SU-DHL-6 (cell line): ENCODE results near the gene IL32.
"Not testable (repeated sequence)": the region's sequence is repeated elsewhere in the genome, so short reads cannot be mapped to it uniquely, and the experiment has no call there.

Experiments used
- H2AFZ ChIP-seq: fragments of 200-600 bp; sonication (generic); 2 replicates; pipeline ENCODE4 v1.6.1; 2014; ENCODE audit warnings: low read depth, mild to moderate bottlenecking, moderate library complexity, mixed read lengths, antibody characterized with exemption, low read length; ENCODE audit not compliant: severe bottlenecking
- H3F3A ChIP-seq: fragments of 200-600 bp; shearing (Covaris generic); 2 replicates; pipeline ENCODE4 v1.6.0; 2016; ENCODE audit warnings: antibody characterized with exemption, mild to moderate bottlenecking; ENCODE audit not compliant: insufficient read depth
- H3K27ac ChIP-seq: fragments of 200-600 bp; sonication (generic); 2 replicates; pipeline ENCODE4 v1.5.1; 2016; ENCODE audit warnings: low read depth, mild to moderate bottlenecking, low read length, moderate library complexity, mixed read lengths
- H3K27me3 ChIP-seq: fragments of 200-600 bp; sonication (generic), shearing (Covaris generic); 2 replicates; pipeline ENCODE4 v1.6.0; 2014; ENCODE audit warnings: mild to moderate bottlenecking, low read length
- H3K36me3 ChIP-seq: fragments of 200-600 bp; sonication (generic); 2 replicates; pipeline ENCODE4 v1.6.1; 2014; ENCODE audit warnings: mild to moderate bottlenecking, low read length, mixed read lengths
- H3K4me2 ChIP-seq: fragments of 300-600, 200-600 bp; shearing (Covaris generic), sonication (generic); 2 replicates; pipeline ENCODE4 v1.6.0; 2014; ENCODE audit warnings: low read length, low read depth, mild to moderate bottlenecking; ENCODE audit not compliant: poor library complexity, severe bottlenecking
- H3K4me3 ChIP-seq: fragments of 200-600 bp; sonication (generic); 2 replicates; pipeline ENCODE4 v1.5.1; 2014; ENCODE audit warnings: antibody characterized with exemption, low read length, mild to moderate bottlenecking, mixed read lengths; ENCODE audit not compliant: insufficient read depth, poor library complexity, severe bottlenecking
- H3K79me2 ChIP-seq: fragments of 200-600 bp; sonication (generic); 2 replicates; pipeline ENCODE4 v1.6.1; 2014; ENCODE audit warnings: mild to moderate bottlenecking, low read length, moderate library complexity; ENCODE audit not compliant: insufficient read depth
- H3K9ac ChIP-seq: fragments of 200-600 bp; sonication (generic); 2 replicates; pipeline ENCODE4 v1.7.0; 2014; ENCODE audit warnings: mild to moderate bottlenecking, low read length
- H3K9me2 ChIP-seq: fragments of 200-600 bp; sonication (generic); replicated peaks from 2 replicates; pipeline ENCODE4 v1.6.1; 2014; ENCODE audit warnings: low read length; ENCODE audit not compliant: insufficient read depth
- H3K9me3 ChIP-seq: fragments of 200-600 bp; sonication (generic); 2 replicates; pipeline ENCODE4 v1.6.1; 2014; ENCODE audit warnings: low read length, mixed read lengths; ENCODE audit not compliant: insufficient read depth
- H4K20me1 ChIP-seq: fragments of 200-600 bp; sonication (generic); 2 replicates; pipeline ENCODE4 v1.6.1; 2014; ENCODE audit warnings: low read depth, mild to moderate bottlenecking, antibody characterized with exemption, low read length, moderate library complexity, mixed read lengths
- EZH2phosphoT487 ChIP-seq: fragments of 200-600 bp; sonication (generic), shearing (Covaris generic); conservative IDR thresholded peaks from 2 replicates; pipeline ENCODE4 v1.6.1; 2018; ENCODE audit warnings: mild to moderate bottlenecking, antibody characterized with exemption, low read length, moderate library complexity, mixed read lengths
- TF ChIP-seq, protein P1 (sequence below): fragments of 200-600 bp; sonication (generic); IDR thresholded peaks from one replicate; pipeline ENCODE4 v1.5.1; 2017; ENCODE audit warnings: antibody characterized with exemption, mild to moderate bottlenecking, low read length, moderate library complexity; ENCODE audit not compliant: insufficient read depth, poor library complexity, severe bottlenecking

The IL32 gene

DNA sequence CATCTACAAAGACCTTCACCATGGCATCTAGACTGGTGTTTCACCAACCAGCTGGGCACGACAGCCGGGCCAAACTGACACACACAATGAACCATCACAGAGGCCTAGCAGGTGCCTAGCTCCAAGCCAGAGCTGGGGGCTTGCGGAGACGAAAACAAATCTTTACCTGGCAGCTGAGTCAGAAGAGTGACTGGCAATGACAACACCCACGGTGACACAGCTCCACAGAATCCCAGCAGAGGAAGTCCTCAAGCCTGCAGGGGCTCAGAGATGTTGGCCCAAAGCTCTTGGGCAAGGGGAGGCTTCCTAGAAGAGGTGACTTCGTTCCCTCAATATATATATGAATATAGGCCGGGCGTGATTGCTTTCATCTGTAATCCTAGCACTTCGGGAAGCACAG is 13.9 kb upstream of the IL32 start:
- TF ChIP-seq, protein P1, sequence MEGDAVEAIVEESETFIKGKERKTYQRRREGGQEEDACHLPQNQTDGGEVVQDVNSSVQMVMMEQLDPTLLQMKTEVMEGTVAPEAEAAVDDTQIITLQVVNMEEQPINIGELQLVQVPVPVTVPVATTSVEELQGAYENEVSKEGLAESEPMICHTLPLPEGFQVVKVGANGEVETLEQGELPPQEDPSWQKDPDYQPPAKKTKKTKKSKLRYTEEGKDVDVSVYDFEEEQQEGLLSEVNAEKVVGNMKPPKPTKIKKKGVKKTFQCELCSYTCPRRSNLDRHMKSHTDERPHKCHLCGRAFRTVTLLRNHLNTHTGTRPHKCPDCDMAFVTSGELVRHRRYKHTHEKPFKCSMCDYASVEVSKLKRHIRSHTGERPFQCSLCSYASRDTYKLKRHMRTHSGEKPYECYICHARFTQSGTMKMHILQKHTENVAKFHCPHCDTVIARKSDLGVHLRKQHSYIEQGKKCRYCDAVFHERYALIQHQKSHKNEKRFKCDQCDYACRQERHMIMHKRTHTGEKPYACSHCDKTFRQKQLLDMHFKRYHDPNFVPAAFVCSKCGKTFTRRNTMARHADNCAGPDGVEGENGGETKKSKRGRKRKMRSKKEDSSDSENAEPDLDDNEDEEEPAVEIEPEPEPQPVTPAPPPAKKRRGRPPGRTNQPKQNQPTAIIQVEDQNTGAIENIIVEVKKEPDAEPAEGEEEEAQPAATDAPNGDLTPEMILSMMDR: no peak
- no peak for TF ChIP-seq EZH2phosphoT487
- Histone ChIP-seq H3K9me3 (no peaks in the 10 kb centered on the region), H3K9me2 (no peaks in the 10 kb centered on the region), H3K79me2 (no peaks in the 10 kb centered on the region), H3F3A (no peaks in the 10 kb centered on the region), H3K27ac (no peak overlapping the region), H3K36me3 (no peaks in the 10 kb centered on the region), H3K4me3 (no peak overlapping the region), H3K27me3 (no peaks in the 10 kb centered on the region), H3K4me2 (no peak overlapping the region), H3K9ac (no peak overlapping the region), H2AFZ (no peak overlapping the region), H4K20me1 (no peaks in the 10 kb centered on the region)

DNA sequence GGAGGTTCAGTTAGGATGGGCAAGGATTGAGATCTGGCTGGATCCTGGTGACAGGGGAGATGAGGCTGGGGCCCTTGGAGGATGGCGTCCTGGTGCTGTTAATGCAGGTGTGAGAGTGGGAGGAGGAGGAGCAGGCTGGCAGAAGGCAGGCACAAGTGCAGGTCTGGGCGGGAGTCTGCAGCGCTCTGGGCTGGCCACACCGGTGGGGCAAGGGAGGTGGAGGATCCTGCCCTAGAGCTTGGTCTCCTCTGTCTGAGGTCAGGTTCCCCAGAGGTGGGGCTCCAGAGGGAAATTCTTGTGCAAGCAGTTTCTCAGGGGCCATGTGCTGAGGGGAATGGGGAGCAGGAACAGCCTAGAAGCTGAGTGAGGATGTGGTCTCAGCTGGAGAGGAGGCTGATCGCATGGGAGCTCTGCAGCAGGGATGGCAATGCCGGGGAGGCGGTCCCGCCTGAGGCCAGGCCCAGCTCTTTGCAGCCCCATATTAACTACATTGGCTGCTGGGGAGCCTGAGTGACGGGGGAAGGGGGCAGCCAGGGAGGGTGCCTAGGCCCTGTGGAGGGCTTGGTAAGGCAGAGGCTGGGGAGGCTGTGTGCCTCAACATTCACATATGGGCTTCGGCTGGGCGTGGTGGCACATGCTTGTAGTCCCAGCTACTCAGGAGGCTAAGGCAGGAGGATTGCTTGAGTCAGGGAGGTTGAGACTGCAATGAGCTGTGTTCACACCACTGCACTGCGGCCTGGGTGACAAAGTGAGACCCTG is 12.7 kb upstream of the IL32 start:
- H3K27ac ChIP-seq, H3K79me2 ChIP-seq, H3K4me3 ChIP-seq: not testable (repeated sequence)

DNA sequence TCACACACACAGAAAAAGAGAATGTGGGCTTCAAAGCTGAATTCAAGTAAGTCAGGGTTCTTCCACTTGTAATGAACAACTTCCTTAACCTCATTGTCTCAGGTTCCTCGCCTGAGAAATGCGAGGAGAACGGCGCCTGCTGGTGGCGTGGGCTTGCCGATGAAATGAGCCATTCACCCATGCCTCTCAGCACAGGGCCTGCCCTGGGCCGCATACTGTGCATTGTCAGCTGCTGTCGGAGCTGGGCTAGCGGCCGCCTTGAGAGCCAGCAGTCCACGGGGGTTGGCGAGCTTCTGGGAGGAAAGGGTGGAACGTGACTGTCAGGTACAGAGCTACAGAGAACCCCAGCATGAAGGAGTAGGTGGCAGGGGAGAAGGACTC is 12.1 kb upstream of the IL32 start:
- not testable (repeated sequence) for H4K20me1 ChIP-seq, H3K79me2 ChIP-seq, H3K9me3 ChIP-seq, H3K36me3 ChIP-seq, H3K27me3 ChIP-seq, H3K27ac ChIP-seq, H2AFZ ChIP-seq, H3K9ac ChIP-seq, H3F3A ChIP-seq, H3K4me2 ChIP-seq, H3K4me3 ChIP-seq, H3K9me2 ChIP-seq

More for the DNA sequence above, 12.7 kb upstream of the IL32 start:
- not testable (repeated sequence) for H3K27me3 ChIP-seq, H3K9me2 ChIP-seq, H3K36me3 ChIP-seq, H2AFZ ChIP-seq, H3K9me3 ChIP-seq, H3K4me2 ChIP-seq, H4K20me1 ChIP-seq, H3K9ac ChIP-seq, H3F3A ChIP-seq

DNA sequence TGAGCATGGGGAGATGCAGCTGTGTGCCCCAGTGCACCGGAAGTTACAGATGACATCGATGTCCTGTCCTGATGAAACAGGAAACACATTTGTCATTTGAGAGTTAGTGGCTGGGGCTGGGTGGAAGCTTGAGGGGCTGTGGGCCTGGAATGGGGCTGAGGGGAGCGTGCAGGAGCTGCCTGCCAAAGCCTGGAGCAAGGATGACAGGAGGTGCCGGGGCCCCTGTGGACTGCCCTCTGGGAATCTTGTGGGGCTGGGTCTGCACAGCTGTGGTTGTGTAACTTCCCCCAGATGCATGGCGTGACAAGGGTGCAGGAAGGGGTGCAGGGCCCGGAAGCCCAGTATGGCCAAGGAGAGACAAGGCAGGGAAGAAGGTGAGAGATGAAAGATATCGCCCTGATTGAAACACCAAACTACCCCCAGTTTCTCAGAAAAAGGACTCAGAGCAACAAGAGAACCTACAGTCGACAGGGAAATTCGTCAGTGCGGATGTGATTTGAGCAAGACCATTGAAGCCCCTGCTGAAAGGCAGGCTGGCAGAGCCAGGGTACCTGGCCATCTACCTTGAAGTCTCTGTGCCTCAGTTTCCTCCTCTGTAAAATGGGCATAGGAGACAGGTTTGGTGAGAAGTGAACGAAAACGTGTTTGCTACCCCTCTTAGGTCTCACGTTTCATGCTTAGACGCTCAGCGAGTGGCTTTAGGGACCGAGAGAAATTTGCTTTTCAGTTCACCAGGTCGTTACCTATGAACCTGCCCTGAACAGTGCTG is 10.3 kb upstream of the IL32 start:
- H2AFZ ChIP-seq: no peak overlapping the region
- no peaks in the 10 kb centered on the region for H3K79me2 ChIP-seq
- TF ChIP-seq, protein P1: no peak
- no peak for TF ChIP-seq EZH2phosphoT487
- no peaks in the 10 kb centered on the region for H3K9me2 ChIP-seq
- H3K9ac ChIP-seq: no peak overlapping the region
- H3K27me3 ChIP-seq: no peaks in the 10 kb centered on the region
- no peaks in the 10 kb centered on the region for H3F3A ChIP-seq
- no peaks in the 10 kb centered on the region for H3K9me3 ChIP-seq
- H4K20me1 ChIP-seq: no peaks in the 10 kb centered on the region
- no peak overlapping the region for H3K4me3 ChIP-seq
- no peak overlapping the region for H3K27ac ChIP-seq
- no peak overlapping the region for H3K4me2 ChIP-seq
- no peaks in the 10 kb centered on the region for H3K36me3 ChIP-seq

DNA sequence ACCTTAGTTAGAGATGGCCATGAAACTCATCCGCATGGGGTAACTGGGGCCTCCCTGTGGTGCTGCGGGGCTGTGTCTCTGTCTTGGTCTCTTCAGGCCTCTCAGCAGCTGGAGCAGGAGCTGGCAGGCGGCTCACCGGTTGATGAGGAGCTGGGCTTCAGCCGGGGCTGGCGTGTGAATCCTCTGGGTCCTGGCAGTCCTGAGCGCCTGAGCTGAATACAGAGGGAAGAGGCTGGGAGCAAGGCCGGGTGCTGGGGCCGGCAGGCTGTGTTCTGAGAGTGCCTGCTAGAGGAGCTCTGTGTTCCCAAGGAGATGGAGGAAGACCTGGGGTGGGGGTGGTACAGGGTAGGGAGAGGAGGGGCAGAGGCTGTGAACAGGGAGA is 9.7 kb upstream of the IL32 start:
- H3K27me3 ChIP-seq, H3K9ac ChIP-seq, H3K9me2 ChIP-seq, H3K36me3 ChIP-seq, H3K27ac ChIP-seq, H2AFZ ChIP-seq, H3K79me2 ChIP-seq, H3K4me2 ChIP-seq, H3F3A ChIP-seq, H3K9me3 ChIP-seq, H3K4me3 ChIP-seq, H4K20me1 ChIP-seq: not testable (repeated sequence)
